ENCODE data around the gene TPM2. TPM values are rescaled to one million over a fixed set of nuclear protein-coding genes. Genes with fewer than 3 reads are reported as not detected.

TPM2 gene
- total RNA-seq, 1 donor from 2014 or later: 300 TPM

- no peak for DNase-seq (ENCODE audit: extremely low read depth, low read depth, low spot score)
Observed at GRCh38 chr9:35718721-35719511, 29.2 kb upstream of the TPM2 start.

- no peak for DNase-seq (ENCODE audit: extremely low read depth, low read depth, low spot score)
Observed at GRCh38 chr9:35717132-35717870, 27.6 kb upstream of the TPM2 start.

GRCh38 chr9:35716230-35716629 lies 26.5 kb upstream of the TPM2 start:
- DNase-seq (ENCODE audit: extremely low read depth, low read depth, low spot score): no peak

- no peak for DNase-seq (ENCODE audit: extremely low read depth, low read depth, low spot score)
Observed at GRCh38 chr9:35714579-35715252, 25.0 kb upstream of the TPM2 start.

- no peak for DNase-seq (ENCODE audit: extremely low read depth, low read depth, low spot score)
Observed at GRCh38 chr9:35714123-35714522, 24.4 kb upstream of the TPM2 start.

GRCh38 chr9:35713578-35713977 lies 23.9 kb upstream of the TPM2 start:
- DNase-seq (ENCODE audit: extremely low read depth, low read depth, low spot score): no peak

- no peak for DNase-seq (ENCODE audit: extremely low read depth, low read depth, low spot score)
Observed at GRCh38 chr9:35712762-35713400, 23.2 kb upstream of the TPM2 start.

GRCh38 chr9:35711501-35712428 lies 22.0 kb upstream of the TPM2 start:
- DNase-seq (ENCODE audit: extremely low read depth, low read depth, low spot score): no peak

GRCh38 chr9:35710818-35711500 lies 21.2 kb upstream of the TPM2 start:
- no peak for DNase-seq (ENCODE audit: extremely low read depth, low read depth, low spot score)

- no peak for DNase-seq (ENCODE audit: extremely low read depth, low read depth, low spot score)
Observed at GRCh38 chr9:35708146-35708545, 18.4 kb upstream of the TPM2 start.

GRCh38 chr9:35706951-35707350 lies 17.2 kb upstream of the TPM2 start:
- no peak for DNase-seq (ENCODE audit: extremely low read depth, low read depth, low spot score)

- DNase-seq (ENCODE audit: extremely low read depth, low read depth, low spot score): no peak
Observed at GRCh38 chr9:35705836-35706430, 16.2 kb upstream of the TPM2 start.

- no peak for DNase-seq (ENCODE audit: extremely low read depth, low read depth, low spot score)
Observed at GRCh38 chr9:35705372-35705771, 15.6 kb upstream of the TPM2 start.

- no peak for DNase-seq (ENCODE audit: extremely low read depth, low read depth, low spot score)
Observed at GRCh38 chr9:35703906-35704672, 14.4 kb upstream of the TPM2 start.

- no peak for DNase-seq (ENCODE audit: extremely low read depth, low read depth, low spot score)
Observed at GRCh38 chr9:35702696-35703095, 13.0 kb upstream of the TPM2 start.

GRCh38 chr9:35700942-35701341 lies 11.2 kb upstream of the TPM2 start:
- no peak for DNase-seq (ENCODE audit: extremely low read depth, low read depth, low spot score)

GRCh38 chr9:35700031-35700430 lies 10.3 kb upstream of the TPM2 start:
- DNase-seq (ENCODE audit: extremely low read depth, low read depth, low spot score): no peak

- no peak for DNase-seq (ENCODE audit: extremely low read depth, low read depth, low spot score)
Observed at GRCh38 chr9:35698231-35698630, 8.5 kb upstream of the TPM2 start.
